Smooth muscle cell (in vitro differentiated cells): ENCODE results near the gene PNPLA3. TPM values are rescaled to one million over a fixed set of nuclear protein-coding genes. Genes with fewer than 3 reads are reported as not detected.

Experiments
- DNase-seq: peaks from one replicate; lab custom pipeline; 2025; ENCODE audit not compliant: unreplicated experiment; lab: John Stamatoyannopoulos, UW
- H2AFZ ChIP-seq: fragments of 200-600 bp; sonication (generic); 2 replicates; pipeline ENCODE4 v1.6.0; 2016; ENCODE audit warnings: antibody characterized with exemption, low read depth, mild to moderate bottlenecking
- H3F3A ChIP-seq: fragments of 200-600 bp; sonication (generic); 2 replicates; pipeline ENCODE4 v1.6.0; 2017; ENCODE audit warnings: antibody characterized with exemption, low read depth
- H3K27ac ChIP-seq: fragments of 200-600 bp; sonication (generic); 2 replicates; pipeline ENCODE4 v1.5.1; 2016; ENCODE audit warnings: low read depth, mild to moderate bottlenecking
- H3K27me3 ChIP-seq: fragments of 200-600 bp; sonication (generic); 2 replicates; pipeline ENCODE4 v1.6.1; 2016; ENCODE audit warnings: low read depth, mild to moderate bottlenecking
- H3K36me3 ChIP-seq: fragments of 200-600 bp; sonication (generic); 2 replicates; pipeline ENCODE4 v1.5.1; 2016; ENCODE audit warnings: low read depth
- H3K4me1 ChIP-seq: fragments of 200-600 bp; sonication (generic); 2 replicates; pipeline ENCODE4 v1.5.1; 2016; ENCODE audit warnings: low read depth
- H3K4me2 ChIP-seq: fragments of 200-600 bp; sonication (generic); 2 replicates; pipeline ENCODE4 v1.6.0; 2016; ENCODE audit warnings: mild to moderate bottlenecking
- H3K4me3 ChIP-seq: fragments of 200-600 bp; sonication (generic); 2 replicates; pipeline ENCODE4 v1.5.1; 2016; ENCODE audit warnings: mild to moderate bottlenecking
- H3K79me2 ChIP-seq: fragments of 200-600 bp; sonication (generic); 2 replicates; pipeline ENCODE4 v1.6.0; 2016; ENCODE audit warnings: low read depth, mild to moderate bottlenecking
- H3K9ac ChIP-seq: fragments of 200-600 bp; sonication (generic); 2 replicates; pipeline ENCODE4 v1.6.0; 2016; ENCODE audit warnings: low read depth
- H3K9me3 ChIP-seq: fragments of 200-600 bp; sonication (generic); replicated peaks from 2 replicates; pipeline ENCODE4 v1.5.1; 2016; ENCODE audit warnings: low read depth
- H4K20me1 ChIP-seq: fragments of 200-600 bp; sonication (generic); 2 replicates; pipeline ENCODE4 v1.6.0; 2016; ENCODE audit warnings: low read depth
- CTCF ChIP-seq: fragments of 200-600 bp; sonication (generic); IDR thresholded peaks from 2 replicates; pipeline ENCODE4 v1.5.1; 2017; ENCODE audit warnings: borderline replicate concordance, mild to moderate bottlenecking, antibody characterized with exemption; ENCODE audit not compliant: insufficient read depth, poor library complexity, severe bottlenecking
- WGBS: methylation state at CpG from one replicate; pipeline ENCODE4 v1.1.7; 2016; ENCODE audit warnings: low lambda C conversion rate; 5-methylcytosine and 5-hydroxymethylcytosine counted together
- polyA plus RNA-seq: library from polyadenylated mRNA; unstranded; fragments of >200 nt; fragmentation: Nextera tagmentation; extraction: Ambion mirVana; gene quantifications from 2 replicates; pipeline ENCODE4 v1.2.1, GENCODE V29; 2016
- total RNA-seq: library from RNA; depleted of rRNA; stranded (reverse); fragments of >200 nt; gene quantifications from 2 replicates; pipeline ENCODE4 v1.2.3, GENCODE V29; 2014

Gene PNPLA3
- total and polyA plus RNA-seq, 2 experiments from 2014 or later: 11.0 to 14.5 TPM

DNA sequence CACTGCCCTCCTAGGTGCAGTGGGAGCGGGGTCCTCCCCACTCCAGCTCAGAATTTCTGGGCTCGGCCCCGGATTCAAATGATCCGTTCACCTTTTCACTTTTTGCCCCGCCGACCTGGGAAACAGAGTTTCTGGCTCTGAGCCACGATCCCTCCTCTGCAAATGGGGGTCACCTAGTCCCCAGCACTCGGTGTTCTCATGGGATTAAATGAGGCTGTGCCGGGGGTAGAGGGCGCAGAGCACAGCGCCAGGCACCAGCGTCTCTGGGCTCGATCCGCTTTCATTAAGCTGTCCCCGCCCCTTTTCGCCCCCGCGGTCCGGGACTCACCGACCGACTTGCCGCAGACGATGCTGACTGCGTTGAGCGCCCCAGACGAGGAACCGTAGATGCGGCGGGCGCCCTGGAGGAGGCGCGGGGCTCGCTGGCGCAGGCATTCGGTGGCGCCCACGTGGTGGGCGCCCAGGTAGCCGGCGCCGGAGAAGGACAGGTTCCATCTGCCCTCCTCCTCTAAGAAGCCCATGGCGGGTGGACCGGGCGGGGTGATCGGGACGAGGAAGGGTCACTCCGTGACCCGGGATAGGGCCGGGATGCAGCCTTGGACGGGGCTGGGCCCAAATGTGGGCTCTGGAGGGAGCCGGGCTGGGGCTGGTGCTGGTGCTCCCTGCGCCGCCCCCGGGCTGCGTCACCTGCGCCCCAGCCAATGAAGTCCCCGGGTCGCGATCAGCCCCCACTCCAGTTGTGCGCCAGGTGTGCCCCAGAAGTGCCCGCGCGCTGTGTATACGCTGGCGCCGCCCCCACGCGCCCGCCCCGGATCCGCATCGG, 32.0 kb upstream of the PNPLA3 start, which contains the start of gene PNPLA5:
Gene PNPLA5 (minus strand): TSS at position 654 of the 823 bp plus-strand sequence. CDS start 133 bp downstream, at position 521.
- H3K4me2 ChIP-seq: peak within 1 kb of the TSS; percentile 59
- no peak for TF ChIP-seq CTCF
- H3K4me3 ChIP-seq: peak within 1 kb of the TSS; percentile 23
- H3K36me3 ChIP-seq: no peaks in the 10 kb centered on the region
- H4K20me1 ChIP-seq: no peaks in the 10 kb centered on the region
- WGBS: 3% methylated on average over 61 of the region's 72 CpGs
- H3K79me2 ChIP-seq: no peaks in the 10 kb centered on the region
- no peak within 1 kb of the TSS for H3K27ac ChIP-seq
- H3K27me3 ChIP-seq: peaks cover 71% of the 10 kb centered on the region
- H3K4me1 ChIP-seq: no peaks in the 10 kb centered on the region
- DNase-seq: no peak
- H3K9me3 ChIP-seq: no peaks in the 10 kb centered on the region
- no peaks in the 10 kb centered on the region for H3F3A ChIP-seq
- H3K9ac ChIP-seq: no peak within 1 kb of the TSS
- H2AFZ ChIP-seq: no peak within 1 kb of the TSS

DNA sequence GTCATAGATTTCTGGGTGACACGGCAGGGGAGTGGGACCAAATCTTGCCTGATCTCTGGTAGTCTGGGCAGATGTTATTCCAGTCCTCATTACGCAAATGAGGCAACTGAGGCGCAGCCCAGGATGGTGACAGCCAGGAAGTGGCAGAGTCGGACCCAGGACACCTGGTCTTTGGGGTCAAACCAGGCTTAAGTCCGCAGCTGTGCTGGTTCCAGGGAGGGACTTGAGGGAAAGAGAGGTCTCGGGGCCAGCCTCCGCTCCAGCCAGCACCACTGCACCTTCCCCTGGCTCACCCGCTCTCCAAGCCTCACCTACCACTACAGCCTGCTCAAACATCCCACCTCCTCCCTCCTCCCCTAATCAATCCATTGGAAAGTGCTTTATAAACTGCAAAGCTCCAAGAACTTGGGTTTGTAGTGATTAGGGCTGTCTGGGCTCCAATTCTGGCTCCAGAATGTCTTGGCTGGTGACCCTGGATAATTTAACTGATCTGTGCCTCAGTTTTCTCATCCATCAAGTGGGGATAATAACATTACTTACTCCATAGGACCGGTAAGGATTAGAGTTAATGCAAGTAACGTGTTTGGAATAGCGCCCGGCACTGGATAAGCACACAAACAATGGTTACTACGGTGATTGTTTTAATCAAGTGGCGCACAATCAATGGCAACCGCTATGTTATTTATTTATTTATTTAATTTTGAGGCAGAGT, 31.3 kb upstream of the PNPLA3 start:
- Histone ChIP-seq H3K79me2 (no peaks in the 10 kb centered on the region), H3K4me1 (no peaks in the 10 kb centered on the region), H3K27me3 (peaks cover 64% of the 10 kb centered on the region), H3K9ac (no peak overlapping the region), H3K27ac (no peak overlapping the region), H3F3A (no peaks in the 10 kb centered on the region), H3K9me3 (no peaks in the 10 kb centered on the region), H3K4me2 (peak overlapping the region; percentile 59), H2AFZ (no peak overlapping the region), H4K20me1 (no peaks in the 10 kb centered on the region), H3K36me3 (no peaks in the 10 kb centered on the region), H3K4me3 (peak overlapping the region; percentile 23)
- no peak for TF ChIP-seq CTCF
- WGBS: 57% methylated on average over 15 of the region's 15 CpGs
- DNase-seq: no peak

DNA sequence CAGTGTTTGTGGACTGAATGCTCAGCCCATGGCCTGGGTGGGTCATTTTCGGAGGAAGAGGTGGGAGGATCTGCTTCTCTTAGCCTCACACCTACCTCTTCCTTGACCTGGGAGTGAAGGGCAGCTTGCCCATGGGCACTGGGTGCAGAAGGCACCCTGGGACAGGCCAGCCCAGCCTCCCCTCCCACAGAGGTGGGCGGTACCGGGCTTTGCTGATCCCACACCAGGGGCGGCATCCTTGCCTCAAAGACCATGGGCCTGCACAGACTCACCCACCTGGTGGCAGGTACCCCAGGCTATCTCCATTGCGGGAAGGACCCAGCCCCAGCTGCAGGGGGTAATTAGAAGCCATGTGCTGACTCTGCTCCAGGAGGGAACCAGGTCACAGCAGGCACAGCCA, 30.3 kb upstream of the PNPLA3 start:
- Histone ChIP-seq H3K9ac (no peak overlapping the region), H3K27me3 (peaks cover 59% of the 10 kb centered on the region), H3K36me3 (no peaks in the 10 kb centered on the region), H3K27ac (no peak overlapping the region), H2AFZ (no peak overlapping the region), H3K79me2 (no peaks in the 10 kb centered on the region), H3K4me1 (peaks cover 4% of the 10 kb centered on the region), H3K4me2 (no peak overlapping the region), H3F3A (no peaks in the 10 kb centered on the region), H3K9me3 (no peaks in the 10 kb centered on the region), H4K20me1 (no peaks in the 10 kb centered on the region), H3K4me3 (no peak overlapping the region)
- DNase-seq: no peak
- WGBS: 75% methylated on average over 5 of the region's 5 CpGs
- no peak for TF ChIP-seq CTCF
